HG03064 (cell line): ENCODE data around the gene MMP24.
"Not testable (repeated sequence)": the region's sequence is repeated elsewhere in the genome, so short reads cannot be mapped to it uniquely, and the experiment has no call there.

Experiments used
- ATAC-seq: cut with Tn5 transposase; IDR thresholded peaks from one replicate; pipeline ENCODE4 v1.9.1; 2021; ENCODE audit warnings: low read depth; ENCODE audit not compliant: unreplicated experiment

Gene MMP24

GRCh38 chr20:35252598-35252997, 26.1 kb downstream of the MMP24 start:
- ATAC-seq: not testable (repeated sequence)

- no peak for ATAC-seq
Observed at GRCh38 chr20:35253010-35253409, 26.5 kb downstream of the MMP24 start.

- no peak for ATAC-seq
Observed at GRCh38 chr20:35254448-35254999, 28.0 kb downstream of the MMP24 start.

- ATAC-seq: no peak
Observed at GRCh38 chr20:35257175-35257909, 30.9 kb downstream of the MMP24 start.

- ATAC-seq: no peak
Observed at GRCh38 chr20:35260426-35260825, 33.9 kb downstream of the MMP24 start.

- not testable (repeated sequence) for ATAC-seq
Observed at GRCh38 chr20:35262321-35262720, 35.8 kb downstream of the MMP24 start.

- not testable (repeated sequence) for ATAC-seq
Observed at GRCh38 chr20:35262731-35263531, 36.4 kb downstream of the MMP24 start.

- no peak for ATAC-seq
Observed at GRCh38 chr20:35263532-35264341, 37.2 kb downstream of the MMP24 start.

- ATAC-seq: no peak
Observed at GRCh38 chr20:35264755-35265154, 38.3 kb downstream of the MMP24 start.

GRCh38 chr20:35267092-35267491, 40.6 kb downstream of the MMP24 start:
- no peak for ATAC-seq

- no peak for ATAC-seq
Observed at GRCh38 chr20:35269055-35269781, 42.7 kb downstream of the MMP24 start.

- ATAC-seq: no peak
Observed at GRCh38 chr20:35270021-35270902, 43.8 kb downstream of the MMP24 start.

- ATAC-seq: no peak
Observed at GRCh38 chr20:35271073-35271882, 44.8 kb downstream of the MMP24 start.

- ATAC-seq: no peak
Observed at GRCh38 chr20:35271904-35272303, 45.4 kb downstream of the MMP24 start.

GRCh38 chr20:35273449-35274171, 47.1 kb downstream of the MMP24 start:
- ATAC-seq: no peak

GRCh38 chr20:35274172-35275092, 47.9 kb downstream of the MMP24 start:
- ATAC-seq: no peak
